Activated CD4-positive, alpha-beta T cell treated with anti-CD3 and anti-CD28 coated beads for 24 hours (primary cell): ENCODE results near the gene TRIM27.
"Not testable (repeated sequence)": the region's sequence is repeated elsewhere in the genome, so short reads cannot be mapped to it uniquely, and the experiment has no call there.

ENCODE experiments used
- DNase-seq, 2 donors: peaks; one replicate each; pipeline ENCODE4 v3.0.0-alpha.2; 2020; ENCODE audit warnings: low read depth in 2 of 2

Gene TRIM27

DNA sequence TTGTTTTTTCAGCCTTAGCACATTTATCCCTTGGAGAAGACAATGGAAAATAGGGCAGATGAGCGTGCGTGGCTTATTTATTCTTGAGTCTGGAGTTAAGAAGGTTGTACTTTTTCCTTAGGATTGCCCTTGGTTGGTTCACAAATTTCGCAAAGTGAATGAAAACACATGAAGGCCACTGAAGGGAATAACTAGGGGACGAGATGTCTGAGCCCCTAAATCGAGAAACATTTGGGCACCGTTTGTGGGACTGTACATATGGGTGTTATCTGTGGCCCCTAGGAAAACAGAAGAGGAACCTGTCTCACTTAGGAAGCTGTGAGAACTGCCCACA is 19.4 kb upstream of the TRIM27 start:
- no peak for DNase-seq

DNA sequence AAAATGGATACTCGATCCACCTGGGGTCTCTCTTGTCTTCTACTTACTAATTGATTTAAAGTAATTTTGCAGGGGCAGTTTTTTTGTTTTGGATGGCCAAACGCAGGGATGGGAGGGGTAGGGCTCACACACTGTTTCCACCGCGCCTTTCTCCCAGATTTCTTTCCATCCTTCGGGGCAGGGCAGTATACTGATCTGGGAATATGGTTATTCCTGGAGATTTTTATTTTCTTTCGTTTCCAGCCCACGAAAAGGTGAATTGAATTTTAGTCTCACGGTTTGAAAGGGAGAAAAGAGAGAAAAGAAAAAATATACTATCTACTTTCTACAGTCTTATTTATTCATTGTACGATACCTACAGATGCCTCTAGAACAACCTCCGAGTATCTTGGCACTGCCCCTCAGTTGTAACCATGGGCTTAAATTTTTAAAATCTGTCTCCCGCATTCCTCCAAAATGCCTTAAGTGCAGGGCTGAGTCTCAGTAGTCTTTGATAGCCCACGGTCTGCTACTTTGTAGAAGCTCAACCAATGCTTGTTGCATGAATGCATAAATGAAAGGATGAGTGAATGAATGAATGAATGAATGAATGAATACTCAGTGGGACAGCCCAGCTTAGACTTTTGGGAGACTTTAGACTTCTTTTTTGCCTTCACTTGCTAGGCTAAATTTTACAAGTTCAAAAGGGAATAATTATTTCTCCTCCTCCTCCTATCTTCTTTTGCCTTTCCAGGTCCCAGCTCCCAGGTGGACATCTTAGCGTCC is 18.1 kb upstream of the TRIM27 start:
- DNase-seq = no peak

DNA sequence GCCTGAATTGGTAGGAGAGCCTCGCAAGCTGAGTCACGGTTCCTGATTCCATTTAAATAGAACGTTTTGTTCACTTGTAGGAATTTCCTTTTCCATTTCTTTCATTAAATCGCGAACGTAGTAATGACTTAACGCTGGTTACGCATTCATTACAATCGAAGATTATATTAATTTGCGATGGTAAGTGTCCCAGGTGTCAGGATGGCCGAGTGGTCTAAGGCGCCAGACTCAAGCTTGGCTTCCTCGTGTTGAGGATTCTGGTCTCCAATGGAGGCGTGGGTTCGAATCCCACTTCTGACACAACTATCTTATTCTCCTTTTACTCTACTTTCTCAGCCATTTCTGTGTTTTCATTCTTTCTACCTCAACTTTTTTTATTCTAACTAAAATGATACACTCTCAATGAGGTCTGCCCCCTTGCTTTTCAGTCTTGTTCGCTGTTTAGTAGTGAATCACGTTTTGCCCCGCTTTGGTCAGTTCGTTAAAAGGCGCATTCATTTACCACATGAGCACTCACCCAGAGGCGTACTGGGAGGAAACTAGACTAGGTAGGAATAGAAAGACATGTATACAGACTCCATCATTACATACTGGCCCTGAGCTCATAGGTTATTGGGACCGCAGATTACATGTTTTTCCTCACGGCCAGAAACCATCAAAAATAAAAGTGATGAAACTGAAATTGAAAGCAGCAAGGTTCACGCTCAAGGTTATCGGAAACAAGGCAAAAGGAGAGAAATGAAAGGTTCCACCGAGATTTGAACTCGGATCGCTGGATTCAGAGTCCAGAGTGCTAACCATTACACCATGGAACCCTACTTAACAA is 17.3 kb upstream of the TRIM27 start:
- peak; percentile 60 to 74 for DNase-seq

DNA sequence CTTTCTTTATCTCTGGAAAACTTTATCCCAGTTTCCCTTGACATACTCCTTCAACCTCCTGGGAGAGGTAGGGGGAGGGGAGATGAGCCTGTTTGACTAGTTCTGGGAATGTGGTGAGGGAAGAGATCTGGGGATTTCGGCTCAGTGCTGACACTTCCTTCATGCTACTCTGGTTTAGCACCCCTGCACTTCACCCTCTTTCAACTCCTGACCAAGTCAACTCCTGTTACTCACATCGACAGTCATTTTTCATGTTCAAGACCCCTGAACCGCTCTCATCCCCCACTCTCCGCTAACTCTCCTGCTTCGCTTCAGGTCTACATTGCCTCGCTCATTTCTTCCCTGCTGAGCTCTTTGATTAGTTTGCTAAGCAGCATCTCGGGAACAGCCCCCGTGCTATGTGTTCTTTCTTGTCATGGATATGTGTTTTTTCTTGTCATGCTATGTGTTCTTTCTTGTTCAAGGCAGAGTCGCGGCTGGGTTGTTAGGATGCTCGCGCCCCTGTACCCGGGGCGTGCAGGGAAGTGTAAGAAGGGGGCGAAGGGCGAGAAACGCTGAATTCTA is 16.6 kb upstream of the TRIM27 start:
- DNase-seq = peak; percentile 34

DNA sequence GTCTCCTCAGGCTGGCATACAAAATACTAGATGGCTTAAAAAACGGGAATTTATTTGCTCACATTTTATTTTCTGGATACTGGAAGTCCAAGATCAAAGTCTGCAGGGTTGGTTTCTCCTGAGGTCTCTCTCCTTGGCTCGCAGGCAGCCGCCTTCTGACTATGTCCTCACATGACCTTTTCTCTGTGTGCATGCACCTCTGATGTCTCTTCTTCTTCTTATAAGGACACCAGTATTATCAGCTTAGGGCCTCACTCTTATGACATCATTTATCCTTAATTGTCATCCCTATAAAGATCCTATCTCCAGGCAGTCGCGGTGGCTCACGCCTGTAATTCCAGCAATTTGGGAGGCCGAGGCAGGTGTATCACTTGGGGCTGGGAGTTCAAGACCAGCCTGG is 9.3 kb upstream of the TRIM27 start:
- DNase-seq = no peak

DNA sequence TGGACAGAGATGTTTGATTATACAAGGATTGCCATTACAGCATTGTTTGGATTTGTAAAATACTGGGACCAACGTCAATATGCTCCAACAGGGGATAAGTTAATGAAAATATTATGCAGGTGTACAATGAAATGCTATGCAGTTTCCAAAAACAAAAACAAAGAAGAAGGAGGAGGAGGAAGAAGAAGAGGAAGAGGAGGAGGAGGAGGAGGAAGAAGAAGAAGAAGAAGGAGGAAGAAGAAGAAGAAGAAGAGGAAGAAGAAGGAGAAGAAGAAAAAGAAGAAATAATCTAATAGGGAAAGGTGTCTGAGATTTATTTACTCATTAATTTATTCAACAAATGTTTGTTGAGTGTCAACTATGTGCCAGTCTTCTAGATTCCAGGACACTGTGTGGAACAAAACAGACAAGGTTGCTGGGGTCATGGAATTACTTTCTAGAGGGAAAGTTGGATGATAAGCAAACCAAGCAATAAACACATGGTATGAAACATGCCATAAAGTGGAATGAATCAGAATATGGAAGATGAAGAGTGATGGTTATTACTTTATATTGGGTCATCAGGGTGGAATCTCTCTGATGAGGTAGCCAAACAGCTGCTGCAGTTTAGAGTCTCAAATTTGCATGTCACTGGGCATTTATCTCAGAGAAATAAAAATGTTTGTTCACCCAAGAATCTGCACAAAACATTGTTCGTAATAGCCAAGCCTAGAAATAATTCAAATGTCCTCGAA is 6.3 kb upstream of the TRIM27 start:
- DNase-seq = no peak

DNA sequence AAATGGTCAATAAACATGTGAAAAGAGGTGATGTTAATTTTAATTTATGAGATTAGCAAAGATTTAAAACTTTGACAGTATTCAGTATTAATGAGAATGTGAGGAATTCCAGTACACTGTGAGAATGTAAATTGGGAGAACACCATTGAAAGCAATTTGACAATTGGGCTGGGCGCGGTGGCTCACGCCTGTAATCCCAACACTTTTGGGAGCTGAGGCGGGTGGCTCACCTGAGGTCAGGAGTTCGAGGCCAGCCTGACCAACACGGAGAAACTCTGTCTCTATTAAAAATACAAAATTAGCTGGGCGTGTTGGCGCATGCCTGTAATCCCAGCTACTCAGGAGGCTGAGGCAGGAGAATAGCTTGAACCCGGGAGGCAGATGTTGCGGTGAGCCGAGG is 5.6 kb upstream of the TRIM27 start:
- DNase-seq = not testable (repeated sequence)

DNA sequence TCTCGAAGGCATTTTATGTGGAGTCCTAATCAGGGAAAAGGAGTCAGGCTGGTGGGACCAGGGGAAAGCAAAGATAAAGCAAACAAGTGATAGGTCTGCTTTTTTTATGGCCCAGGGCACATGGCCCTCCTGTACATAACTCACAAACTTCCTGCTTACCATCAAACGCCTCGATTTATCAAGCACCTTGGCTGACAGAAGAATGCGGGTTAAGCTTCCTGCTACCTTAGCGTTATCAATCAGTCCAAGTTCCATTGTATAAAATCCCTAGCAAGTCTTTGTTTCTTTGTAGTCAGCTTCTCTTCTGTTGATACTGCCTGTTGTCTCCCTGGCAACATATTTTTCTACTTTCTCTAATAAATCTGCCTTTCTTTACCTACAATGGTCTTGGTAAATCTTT is 4.1 kb upstream of the TRIM27 start:
- DNase-seq = no peak

DNA sequence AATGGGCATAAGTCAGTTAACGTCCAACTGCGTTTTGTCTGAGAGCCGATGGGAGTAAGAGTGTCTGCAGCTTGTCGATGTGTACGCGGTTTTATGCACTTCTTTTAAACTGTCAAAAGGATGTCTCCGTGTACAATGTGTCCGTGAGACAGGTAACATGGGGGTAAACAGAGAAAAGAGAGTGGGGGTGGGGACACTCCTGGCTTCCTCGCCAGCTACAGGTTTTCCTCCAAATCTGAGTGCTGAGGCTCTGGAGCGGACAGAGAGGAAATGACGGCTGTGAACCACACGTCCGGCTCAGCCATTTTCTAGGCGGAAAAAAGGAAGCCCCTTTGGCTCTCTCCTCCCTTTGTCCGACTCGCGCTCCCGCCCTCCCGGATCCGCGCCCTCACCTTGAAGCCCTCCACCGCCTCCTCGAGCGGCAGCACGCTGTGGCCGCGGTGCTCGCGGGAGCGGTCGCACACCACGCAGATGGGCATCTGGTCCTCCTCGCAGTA is 916 bp downstream of the TRIM27 start:
- DNase-seq = no peak

DNA sequence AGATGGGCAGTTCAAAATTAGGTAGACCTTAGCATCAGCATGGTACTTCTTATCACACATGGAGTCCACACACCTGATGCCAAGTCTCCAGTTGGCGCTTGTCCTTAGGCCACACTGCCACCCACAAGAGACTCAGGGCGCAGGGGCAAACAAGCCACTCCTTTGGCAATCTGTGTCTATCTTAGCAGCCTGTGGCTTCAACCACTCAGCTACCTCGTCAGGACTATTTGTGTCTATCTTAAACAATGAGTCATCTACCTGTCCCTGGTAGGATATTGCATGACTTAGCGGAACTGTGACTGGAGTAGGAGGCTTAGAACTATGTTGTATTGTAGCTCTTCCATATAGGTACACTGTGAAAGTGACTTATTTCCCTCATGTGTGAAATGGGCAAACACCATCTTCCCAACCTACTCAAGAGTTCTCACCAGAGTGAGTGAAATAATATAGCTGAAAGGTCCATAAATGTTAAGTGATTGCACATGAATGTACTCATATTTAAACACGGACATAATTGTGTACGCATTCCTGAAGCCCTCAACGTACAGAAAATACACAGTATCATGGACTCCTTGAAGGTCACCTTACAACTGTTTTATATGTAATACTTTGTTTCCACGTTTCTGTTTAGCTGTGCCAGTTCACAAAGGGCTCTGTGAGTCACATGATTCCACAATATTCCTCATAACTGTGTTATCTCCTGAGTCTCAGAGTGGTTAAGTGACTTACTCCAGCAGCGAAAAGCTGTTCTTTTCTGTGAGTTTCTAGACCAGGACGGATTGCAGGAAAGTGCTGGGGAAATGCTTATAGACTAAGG is 1.6 kb downstream of the TRIM27 start:
- no peak for DNase-seq

DNA sequence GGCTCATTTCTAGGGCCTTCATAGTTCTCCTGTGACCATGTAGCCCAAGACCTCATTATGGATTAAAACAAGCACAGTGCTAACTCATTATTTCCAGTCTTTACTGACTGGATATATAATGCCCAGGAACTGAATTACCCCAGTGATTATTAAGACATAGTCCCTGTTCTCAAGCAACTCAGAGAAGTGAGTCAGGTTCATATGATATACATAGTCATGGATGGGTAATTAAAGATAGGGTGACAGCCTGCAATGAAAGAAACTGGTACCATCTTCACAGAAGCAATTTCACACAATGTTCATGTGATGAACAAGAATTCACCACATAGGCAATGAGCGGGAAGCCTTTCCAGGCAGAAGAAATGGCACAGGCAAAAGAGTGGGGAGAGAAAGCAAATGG is 3.5 kb downstream of the TRIM27 start:
- DNase-seq = no peak

DNA sequence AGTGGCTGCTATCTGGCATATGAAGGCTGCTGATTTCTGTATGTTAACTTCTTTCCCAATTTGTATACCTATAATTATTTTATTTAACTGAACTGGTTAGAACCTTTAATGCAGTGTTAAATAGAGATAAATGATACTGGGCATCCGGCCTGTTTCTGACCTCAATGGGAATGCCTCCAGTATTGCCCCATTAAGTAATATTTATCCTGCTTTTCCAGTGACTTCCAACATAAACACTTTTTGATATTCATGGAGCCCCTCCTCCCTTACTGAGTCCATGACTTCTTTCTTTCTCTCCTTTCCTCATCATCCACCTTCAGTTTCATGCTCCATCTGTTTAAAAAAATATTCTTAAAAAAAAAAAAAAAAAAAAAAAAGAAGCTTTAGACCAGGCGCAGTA is 8.8 kb downstream of the TRIM27 start:
- no peak for DNase-seq

DNA sequence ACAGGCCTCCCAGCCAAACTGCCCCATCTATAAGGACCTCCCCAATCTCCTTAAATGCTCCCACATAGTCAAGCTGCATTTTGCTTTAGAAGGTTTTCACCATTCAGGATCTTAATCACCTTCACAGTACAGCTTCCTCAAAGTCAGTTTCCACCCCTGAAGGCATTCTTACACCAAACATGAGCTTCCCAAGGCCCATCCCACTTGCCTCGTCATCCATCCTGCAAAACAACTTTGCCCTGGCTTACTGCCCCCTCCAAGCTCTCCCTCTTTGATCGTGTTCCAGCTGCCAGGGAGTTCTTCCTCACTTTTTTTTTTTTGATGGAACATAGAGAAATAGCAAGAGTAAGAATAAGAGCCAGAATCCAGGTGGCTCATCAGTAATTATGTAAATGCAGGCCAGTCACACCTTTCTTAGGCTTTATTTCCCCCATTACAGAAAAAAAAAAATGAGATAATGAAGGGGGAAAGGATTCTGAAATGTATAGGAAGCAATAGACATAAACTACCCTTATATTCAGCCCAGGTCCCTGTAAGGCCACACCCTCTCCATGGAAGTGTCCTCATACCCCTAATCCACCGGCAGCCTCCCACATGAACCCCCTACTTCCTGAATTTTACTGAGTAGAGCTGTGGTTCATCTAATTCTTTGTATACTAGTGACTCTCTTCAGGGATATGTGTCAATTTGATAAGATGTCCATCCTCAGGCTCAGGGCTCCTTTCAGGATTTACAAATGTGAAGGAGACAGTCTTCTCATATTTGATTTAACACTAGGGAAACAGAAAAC is 12.7 kb downstream of the TRIM27 start:
- no peak for DNase-seq

DNA sequence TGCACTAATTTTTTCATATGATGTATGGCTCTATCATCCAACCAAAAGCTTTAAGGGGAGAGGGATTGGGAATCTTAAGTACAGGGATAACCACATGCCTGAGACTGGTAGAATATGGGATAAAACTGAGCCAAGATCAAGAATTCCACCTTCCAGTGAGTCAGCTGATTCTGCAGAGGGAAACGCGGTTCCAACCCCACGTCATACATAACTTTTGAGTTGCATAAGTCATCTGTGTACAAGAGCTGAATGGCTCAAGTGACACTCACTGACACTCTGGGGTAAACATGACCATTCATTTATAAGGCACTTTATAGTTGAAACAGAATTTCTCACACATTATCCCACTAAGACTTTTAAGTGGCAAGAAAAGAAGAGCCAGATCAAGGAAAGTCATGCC is 16.4 kb downstream of the TRIM27 start:
- no peak for DNase-seq

DNA sequence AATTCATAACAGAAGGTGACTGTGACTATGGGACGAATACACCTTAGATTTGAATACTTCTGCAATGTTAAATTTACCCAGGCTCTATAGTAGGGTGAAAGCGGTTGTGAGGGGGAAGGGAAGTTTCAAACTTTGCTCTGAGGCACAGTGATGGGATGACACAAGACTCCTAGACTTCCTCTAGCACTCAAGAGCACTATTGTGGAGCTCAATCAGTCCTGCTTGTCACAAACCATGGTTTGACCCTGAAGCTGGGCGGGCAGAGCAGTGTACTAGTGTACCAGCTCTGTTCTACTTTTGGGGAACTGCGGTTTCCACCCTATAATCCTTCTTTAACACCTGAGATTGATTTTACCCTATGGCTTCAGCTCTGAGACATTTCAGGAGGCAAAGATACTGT is 17.1 kb downstream of the TRIM27 start:
- no peak for DNase-seq

DNA sequence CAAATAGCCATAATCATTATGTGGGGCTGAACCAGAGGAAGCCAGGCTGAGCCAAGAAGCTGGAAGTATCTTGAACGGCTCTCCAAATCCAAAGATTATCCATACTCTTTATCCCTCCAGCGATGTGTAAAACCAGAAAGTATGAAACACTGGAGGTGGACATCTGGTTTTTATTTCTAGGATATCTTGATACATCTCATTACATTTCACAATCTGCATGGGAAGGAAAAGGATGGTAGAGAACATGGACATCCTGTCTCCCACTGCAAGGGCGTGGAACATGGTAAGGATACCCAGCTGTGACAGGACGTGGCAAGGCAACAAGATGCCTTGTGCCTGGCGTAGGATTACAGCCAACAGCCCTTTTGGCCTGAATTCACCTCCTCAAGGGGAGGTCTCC is 20.1 kb downstream of the TRIM27 start:
- no peak for DNase-seq

DNA sequence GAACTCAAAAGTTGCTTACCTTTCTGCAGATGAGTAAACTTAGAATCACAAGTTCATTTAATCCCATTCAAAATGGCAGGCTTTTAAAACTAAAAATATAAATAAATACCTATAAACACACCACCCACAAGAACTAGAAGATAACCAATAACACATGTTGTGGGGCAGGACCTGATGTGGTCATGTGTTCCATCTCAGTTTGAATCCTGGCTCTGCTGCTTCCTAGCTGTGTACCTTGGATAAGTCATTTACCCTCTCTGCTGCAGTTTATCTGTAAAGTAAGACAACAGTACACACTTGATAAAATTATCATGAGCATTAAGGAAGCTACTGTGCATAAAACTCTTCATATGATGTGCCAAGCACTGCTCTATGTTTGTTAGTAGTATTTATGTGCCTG is 22.0 kb downstream of the TRIM27 start:
- no peak for DNase-seq

DNA sequence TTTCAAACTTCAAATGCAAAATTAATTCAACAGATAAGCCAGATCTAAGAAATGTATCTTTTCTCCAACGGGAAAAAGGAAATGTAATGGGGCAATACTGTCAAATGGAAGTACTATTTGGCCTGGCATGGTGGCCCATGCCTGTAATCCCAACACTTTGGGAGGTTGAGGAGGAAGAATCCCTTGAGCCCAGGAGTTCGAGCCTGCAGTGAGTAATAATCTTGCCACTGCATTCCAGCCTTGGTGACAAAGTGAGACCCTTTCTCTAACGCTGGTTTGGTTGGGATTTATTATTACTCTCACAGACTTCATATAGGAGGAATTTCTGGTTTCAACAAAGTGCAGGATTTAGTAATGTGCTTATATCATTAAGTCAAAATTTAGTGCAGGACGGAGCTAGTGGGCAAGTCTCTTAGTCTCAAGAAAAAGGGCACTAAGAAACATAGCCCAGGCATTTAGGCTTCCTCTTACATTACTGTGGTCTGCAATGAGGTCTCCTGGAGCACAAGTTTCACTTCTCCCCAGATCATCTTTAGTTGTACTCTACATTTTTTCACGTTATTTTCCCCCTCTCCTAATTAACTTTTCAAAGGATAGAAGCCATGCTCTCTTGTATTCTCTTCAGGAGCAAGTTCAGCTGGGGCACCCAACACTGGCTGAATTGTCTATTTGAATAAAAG is 23.1 kb downstream of the TRIM27 start:
- no peak for DNase-seq

DNA sequence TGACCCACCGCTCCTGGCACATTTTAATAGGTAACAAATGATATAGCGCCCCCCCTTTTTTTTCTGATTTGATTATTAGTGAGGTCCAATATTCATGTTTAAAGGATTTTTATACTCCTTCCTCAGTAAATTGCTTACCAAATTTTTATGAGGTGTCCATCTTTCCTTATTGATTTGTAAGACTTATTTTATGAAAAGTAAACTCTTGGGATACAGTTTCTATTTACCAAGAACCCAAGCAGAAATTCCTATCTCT is 25.1 kb downstream of the TRIM27 start:
- DNase-seq = no peak

DNA sequence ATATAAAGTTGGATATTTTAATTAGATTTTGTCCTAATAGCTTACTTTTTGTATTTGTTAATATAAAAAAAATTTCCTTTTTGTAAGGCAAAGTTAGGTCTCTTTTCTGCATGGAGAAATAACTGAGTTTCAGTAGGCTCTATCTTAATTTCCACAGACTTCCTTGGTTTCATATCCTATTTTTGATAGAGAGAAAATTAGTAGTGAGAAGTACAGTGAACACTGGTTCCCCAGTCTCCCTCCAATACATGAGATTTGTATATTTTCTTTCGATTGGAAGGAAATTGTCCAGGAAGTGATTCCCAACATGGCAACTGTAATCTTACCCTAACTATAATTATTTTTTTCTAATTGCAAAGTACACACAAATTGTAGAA is 26.4 kb downstream of the TRIM27 start:
- DNase-seq = no peak
